A549 (cell line): ENCODE data around the gene TRIM17. TPM values are rescaled to one million over a fixed set of nuclear protein-coding genes. Genes with fewer than 3 reads are reported as not detected.

Source experiments
- ATAC-seq, 2 experiments: fragments of 200-7000 bp in 1 of 2; fragments of >200 bp in 1 of 2; cut with Nextera tagmentation in 1 of 2; cut with Tn5 transposase in 1 of 2; 3 replicates each; pipeline versions ENCODE4 v1.8.0 to v1.9.1; 2018 to 2020; ENCODE audit warnings: mild to moderate bottlenecking in 1 of 2, moderate library complexity in 1 of 2
- CTCF ChIA-PET: fragments of 300-600 bp; sonication (Branson Sonifier 250); formaldehyde crosslinking; extraction: SDS; loops from one replicate; lab custom pipeline; 2021; ENCODE audit warnings: antibody characterized with exemption, inconsistent platforms; lab: Yijun Ruan, JAX
- POLR2A ChIA-PET: fragments of 350-600 bp; formaldehyde crosslinking; extraction: SDS; loops from one replicate; lab custom pipeline; 2021; ENCODE audit warnings: antibody characterized with exemption, inconsistent platforms; lab: Yijun Ruan, JAX
- DNase-seq, 2 experiments: peaks; one replicate each; pipeline versions ENCODE4 v3.0.0 to v3.0.0-alpha.2; 2011 to 2016; ENCODE audit warnings: low read depth in 1 of 2, low spot score in 1 of 2
- FAIRE-seq: peaks from 2 replicates; lab custom pipeline; 2011; peaks lifted over from hg19 to GRCh38; lab: Jason Lieb, UNC
- H3K27ac ChIP-seq, 2 experiments: fragments of >200 bp; sonication (Bioruptor Twin); formaldehyde crosslinking; 3 replicates each; pipeline ENCODE4 v1.5.1; 2016 to 2017
- H3K4me1 ChIP-seq: fragments of >200 bp; sonication (Bioruptor Twin); formaldehyde crosslinking; 3 replicates; pipeline ENCODE4 v1.6.1; 2016
- H3K4me2 ChIP-seq: fragments of >200 bp; sonication (Bioruptor Twin); formaldehyde crosslinking; 3 replicates; pipeline ENCODE4 v1.6.1; 2016
- H3K4me3 ChIP-seq: fragments of >200 bp; sonication (Bioruptor Twin); formaldehyde crosslinking; 3 replicates; pipeline ENCODE4 v1.5.1; 2016
- H3K9me3 ChIP-seq: fragments of >200 bp; sonication (Bioruptor Twin); formaldehyde crosslinking; 3 replicates; pipeline ENCODE4 v1.6.1; 2016
- BCL3 ChIP-seq: fragments of >200 bp; sonication (Bioruptor Twin); formaldehyde crosslinking; IDR thresholded peaks from 3 replicates; pipeline ENCODE4 v1.6.1; 2016
- BHLHE40 ChIP-seq: IDR thresholded peaks from 2 replicates; pipeline ENCODE4 v1.6.1; 2012; ENCODE audit warnings: low read depth, low read length, inconsistent platforms
- CBX8 ChIP-seq: fragments of 200-600 bp; sonication (generic); IDR thresholded peaks from 2 replicates; pipeline ENCODE4 v1.6.1; 2016
- CEBPB ChIP-seq, 2 experiments: fragments of >200 bp in 1 of 2; sonication (Bioruptor Twin) in 1 of 2; formaldehyde crosslinking in 1 of 2; IDR thresholded peaks; 2 replicates each; pipeline ENCODE4 v1.6.1; 2012 to 2016
- CHD4 ChIP-seq: fragments of 200-600 bp; sonication (generic); IDR thresholded peaks from 2 replicates; pipeline ENCODE4 v1.6.1; 2016; ENCODE audit warnings: antibody characterized with exemption, mild to moderate bottlenecking, borderline replicate concordance
- CTCF ChIP-seq: fragments of >200 bp; sonication (Bioruptor Twin); formaldehyde crosslinking; IDR thresholded peaks from 3 replicates; pipeline ENCODE4 v1.5.1; 2016
- EP300 ChIP-seq, 2 experiments: fragments of >200 bp; sonication (Bioruptor Twin); formaldehyde crosslinking; IDR thresholded peaks; 2 replicates in 1 of 2; 3 replicates in 1 of 2; pipeline ENCODE4 v1.6.1; 2016 to 2017
- FOSB ChIP-seq: fragments of 250-450 bp; sonication (Bioruptor Pico); IDR thresholded peaks from 2 replicates; pipeline ENCODE4 v1.5.0; 2020; ENCODE audit warnings: mild to moderate bottlenecking, moderate library complexity
- GATA3 ChIP-seq: IDR thresholded peaks from 2 replicates; pipeline ENCODE4 v1.6.1; 2012; ENCODE audit warnings: borderline replicate concordance
- HDAC2 ChIP-seq: fragments of 200-600 bp; sonication (generic); IDR thresholded peaks from 2 replicates; pipeline ENCODE4 v1.6.1; 2016
- HOXA7 ChIP-seq: fragments of 250-450 bp; sonication (Bioruptor Pico); IDR thresholded peaks from 2 replicates; pipeline ENCODE4 v1.5.0; 2020; ENCODE audit warnings: mild to moderate bottlenecking, moderate library complexity
- KDM5A ChIP-seq: fragments of 200-600 bp; sonication (generic); IDR thresholded peaks from 2 replicates; pipeline ENCODE4 v1.6.1; 2016; ENCODE audit warnings: antibody characterized with exemption, mild to moderate bottlenecking
- MAFK ChIP-seq: fragments of 450-650 bp; IDR thresholded peaks from 2 replicates; pipeline ENCODE4 v1.6.1; 2014; ENCODE audit not compliant: partially characterized antibody
- MYC ChIP-seq: IDR thresholded peaks from 2 replicates; pipeline ENCODE4 v1.6.1; 2012; ENCODE audit warnings: mild to moderate bottlenecking, inconsistent platforms, low read length, improper control_type of control experiment, borderline replicate concordance
- PBX3 ChIP-seq: IDR thresholded peaks from 2 replicates; pipeline ENCODE4 v1.6.1; 2012
- RAD21 ChIP-seq, 2 experiments: fragments of >200 bp in 1 of 2; sonication (Bioruptor Twin) in 1 of 2; formaldehyde crosslinking in 1 of 2; IDR thresholded peaks in 1 of 2; conservative IDR thresholded peaks in 1 of 2; 2 replicates in 1 of 2; 3 replicates in 1 of 2; pipeline ENCODE4 v1.6.1; 2012 to 2018; ENCODE audit warnings: inconsistent platforms in 1 of 2
- RARB ChIP-seq: fragments of 250-450 bp; sonication (Bioruptor Pico); IDR thresholded peaks from 2 replicates; pipeline ENCODE4 v1.8.0; 2021; ENCODE audit warnings: mild to moderate bottlenecking, moderate library complexity
- RNF2 ChIP-seq: fragments of 200-600 bp; sonication (generic); IDR thresholded peaks from 2 replicates; pipeline ENCODE4 v1.6.1; 2016; ENCODE audit warnings: low read depth, mild to moderate bottlenecking, antibody characterized with exemption, moderate library complexity, borderline replicate concordance
- SMC3 ChIP-seq: fragments of >200 bp; sonication (Bioruptor Twin); formaldehyde crosslinking; IDR thresholded peaks from 3 replicates; pipeline ENCODE4 v1.6.1; 2018; ENCODE audit warnings: inconsistent platforms
- WGBS: methylation state at CpG from one replicate; pipeline ENCODE4 v1.1.6; 2017; ENCODE audit errors: missing lambda C conversion rate; 5-methylcytosine and 5-hydroxymethylcytosine counted together
- polyA plus RNA-seq, 4 experiments: library from polyadenylated mRNA; depleted of rRNA in 3 of 4; stranded (reverse); fragments of >200 nt; fragmentation: RNase III in 1 of 4; extraction: RNeasy Plus Mini Kit Qiagen cat#74134 plus additional on column Dnase treatment in 1 of 4; gene quantifications; 2 replicates in 3 of 4; 3 replicates in 1 of 4; pipeline ENCODE4 v1.2.3, GENCODE V29; 2011 to 2017
- TF ChIP-seq, protein P1 (sequence below): IDR thresholded peaks from 2 replicates; pipeline ENCODE4 v1.6.1; 2012; ENCODE audit warnings: low read depth, borderline replicate concordance
- TF ChIP-seq, protein P2 (sequence below): IDR thresholded peaks from 2 replicates; pipeline ENCODE4 v1.6.1; 2012

TRIM17 gene
- polyA plus RNA-seq, 2 of the 4 experiments (the other 2 are of a cell fraction), result not detected

DNA sequence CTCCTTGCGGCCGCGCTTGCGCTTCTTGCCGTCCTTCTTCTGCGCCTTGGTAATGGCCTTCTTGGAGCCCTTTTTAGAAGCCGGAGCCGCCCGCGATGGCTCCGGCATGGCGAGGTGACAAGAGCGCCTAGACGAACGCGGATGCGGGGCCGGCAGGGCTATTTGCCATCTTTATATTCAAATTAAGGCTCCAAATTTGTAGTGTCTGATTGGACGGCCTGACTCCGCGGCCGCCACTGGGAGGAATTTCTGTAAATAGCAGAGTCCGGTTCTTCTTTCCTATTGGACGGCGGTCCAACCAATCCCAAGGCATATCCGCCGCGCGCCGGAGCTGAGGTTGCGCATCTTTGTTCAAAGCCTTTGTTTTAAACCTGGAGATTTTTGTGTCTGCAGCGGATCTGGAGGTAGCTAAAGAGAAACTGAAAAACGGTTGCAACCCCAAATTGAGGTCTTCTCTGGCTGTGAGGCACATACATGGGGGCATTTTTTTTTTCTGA is 47.9 kb upstream of the TRIM17 start:
- WGBS, result 66% methylated on average over 33 of the region's 33 CpGs
- ATAC-seq (peak; percentile 80 to 82), DNase-seq (peak; percentile 48 to 75), FAIRE-seq (no peak)
- Histone ChIP-seq H3K9me3 (no peaks in the 10 kb centered on the region), H3K27ac (no peak overlapping the region), H3K4me2 (peak overlapping the region; percentile 78), H3K4me1 (peaks cover 16% of the 10 kb centered on the region; the same call in 2 of the 3 replicates), H3K4me3 (peak overlapping the region; percentile 38)
- ChIA-PET CTCF (interaction anchor here (0.7 to 2.8 kb wide), 8 partner anchors 8 to 334 kb away, joined by 3 to 23 read pairs (median 4); no protein-coding TSS in a partner anchor), POLR2A (no interaction called here)
- no peak for TF ChIP-seq GATA3
- TF ChIP-seq MYC, result no peak
- no peak for TF ChIP-seq MAFK
- no peak for TF ChIP-seq EP300 (IDR thresholded peaks at IDR 0.05)
- no peak for TF ChIP-seq RNF2
- TF ChIP-seq PBX3, result no peak
- no peak for TF ChIP-seq HOXA7 (CRISPR knock-in tag)
- TF ChIP-seq BHLHE40, result no peak
- no peak for TF ChIP-seq HDAC2
- no peak for TF ChIP-seq BCL3
- TF ChIP-seq KDM5A, result no peak
- TF ChIP-seq CBX8, result no peak
- no peak for TF ChIP-seq FOSB (CRISPR knock-in tag)
- no peak for TF ChIP-seq RARB (CRISPR knock-in tag)

- WGBS, result 34% methylated on average over 42 of the region's 56 CpGs
- ATAC-seq (peak; percentile 76 to 87), FAIRE-seq (no peak), DNase-seq (peak; percentile 77 to 83)
- H3K27ac ChIP-seq, result peak overlapping the region; percentile 49 to 73
- peak overlapping the region; percentile 38 for H3K4me3 ChIP-seq
- peak overlapping the region; percentile 78 for H3K4me2 ChIP-seq
- H3K4me1 ChIP-seq, result peaks cover 16% of the 10 kb centered on the region; the same call in 2 of the 3 replicates
- ChIA-PET CTCF (interaction anchor here (0.7 to 2.8 kb wide), 7 partner anchors 9 to 76 kb away, joined by 3 to 23 read pairs (median 4); no protein-coding TSS in a partner anchor), POLR2A (interaction anchor here (0.6 kb wide), 1 partner anchor 41 kb away, joined by 3 read pairs; no protein-coding TSS in a partner anchor)
- TF ChIP-seq, protein P1, sequence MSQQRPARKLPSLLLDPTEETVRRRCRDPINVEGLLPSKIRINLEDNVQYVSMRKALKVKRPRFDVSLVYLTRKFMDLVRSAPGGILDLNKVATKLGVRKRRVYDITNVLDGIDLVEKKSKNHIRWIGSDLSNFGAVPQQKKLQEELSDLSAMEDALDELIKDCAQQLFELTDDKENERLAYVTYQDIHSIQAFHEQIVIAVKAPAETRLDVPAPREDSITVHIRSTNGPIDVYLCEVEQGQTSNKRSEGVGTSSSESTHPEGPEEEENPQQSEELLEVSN, result peak; percentile 41; the same call in 1 of the 2 replicates
- TF ChIP-seq MYC (no peak), CTCF (peak; percentile 18; the same call in 1 of the 3 replicates), SMC3 (0 out of 3 replicates have a peak, but pooled peaks have one; percentile 10), CHD4 (no peak), CEBPB (IDR thresholded peaks at IDR 0.05) (peak in 1 of 2 experiments; percentile 70; a peak in 1 of 4 replicates), RAD21 (conservative IDR thresholded peaks at IDR 0.05 in 1 of 2, IDR thresholded peaks at IDR 0.05 in 1 of 2) (0 out of 5 replicates have a peak, but pooled peaks of 1 of the 2 experiments have one; percentile 19)
- TF ChIP-seq, protein P2, sequence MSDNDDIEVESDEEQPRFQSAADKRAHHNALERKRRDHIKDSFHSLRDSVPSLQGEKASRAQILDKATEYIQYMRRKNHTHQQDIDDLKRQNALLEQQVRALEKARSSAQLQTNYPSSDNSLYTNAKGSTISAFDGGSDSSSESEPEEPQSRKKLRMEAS, result peak; percentile 71
- H3K9me3 ChIP-seq, result no peaks in the 10 kb centered on the region
Measured at GRCh38 chr1:228463559-228464455, 47.1 kb upstream of the TRIM17 start.
